SK-N-DZ (cell line): ENCODE results near the gene POLD3.
"Not testable (repeated sequence)": the region's sequence is repeated elsewhere in the genome, so short reads cannot be mapped to it uniquely, and the experiment has no call there.

Source experiments
- DNase-seq: peaks from one replicate; pipeline ENCODE4 v3.0.0-alpha.2; 2015; ENCODE audit warnings: low spot score

Gene POLD3

DNA sequence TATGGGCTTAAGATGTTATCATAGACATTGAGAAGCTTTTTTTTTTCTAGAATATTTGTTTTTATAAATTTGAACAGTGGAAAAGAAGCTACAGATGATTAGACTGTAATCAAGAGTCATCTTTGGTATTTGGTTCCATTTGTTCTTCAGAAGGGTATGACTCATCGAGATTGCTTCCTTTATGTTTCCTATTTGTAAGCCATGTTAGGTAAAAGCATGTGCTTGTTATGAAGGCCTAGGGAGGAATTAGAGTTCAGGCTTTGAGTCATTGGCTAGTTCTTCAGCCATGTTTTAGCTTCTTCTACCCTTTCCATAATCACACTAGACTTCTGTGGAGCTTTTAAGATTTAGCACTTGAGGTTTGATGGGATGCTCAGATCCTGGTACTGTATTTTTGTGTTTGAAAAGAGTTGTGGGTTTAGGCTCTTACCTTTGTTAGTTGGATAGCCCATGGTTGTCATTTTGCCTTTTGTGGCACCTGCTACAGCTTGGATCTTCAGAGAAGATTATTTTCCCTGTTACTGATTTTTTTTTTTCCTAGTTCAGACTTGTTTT, 44.3 kb downstream of the POLD3 start:
- DNase-seq, result no peak

DNA sequence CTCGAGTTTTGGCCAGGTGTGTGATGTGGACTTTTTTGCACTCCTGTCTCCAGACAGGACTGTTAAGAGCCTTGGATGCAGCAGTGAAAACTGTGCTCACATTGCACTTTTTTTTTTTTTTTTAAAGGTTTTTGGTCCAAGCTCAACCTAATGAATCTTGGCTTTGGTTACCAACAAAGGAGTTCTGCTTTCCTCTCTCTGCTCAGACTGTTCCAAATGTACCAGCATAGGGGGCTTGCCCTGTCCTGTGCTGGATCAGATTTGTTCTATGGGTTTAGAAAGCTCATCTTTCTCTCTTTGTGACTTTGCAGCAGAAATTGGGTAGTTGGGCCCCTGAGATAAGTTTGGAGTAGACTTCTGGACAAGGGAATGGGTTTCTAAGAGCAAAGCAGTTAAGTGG, 45.3 kb downstream of the POLD3 start:
- DNase-seq, result no peak

DNA sequence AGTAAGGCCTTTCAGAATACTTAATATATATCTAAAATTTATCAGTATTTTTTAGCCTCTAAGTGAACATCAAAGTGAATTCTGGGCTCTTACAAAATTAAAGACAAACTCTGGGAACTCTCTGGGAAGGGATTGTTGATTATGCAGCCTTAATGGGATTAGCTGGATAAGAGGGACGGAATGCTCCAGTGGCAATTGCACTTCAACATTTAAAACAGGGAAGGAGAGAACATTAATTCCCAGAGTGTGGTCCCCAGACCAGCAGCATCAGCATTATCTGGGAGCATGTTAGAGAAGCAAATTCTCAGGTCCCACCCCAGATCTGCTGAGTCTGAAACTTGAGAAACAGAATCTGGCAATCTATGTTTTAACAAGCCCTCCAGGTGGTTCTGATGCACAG, 46.5 kb downstream of the POLD3 start:
- DNase-seq, result peak; percentile 9

DNA sequence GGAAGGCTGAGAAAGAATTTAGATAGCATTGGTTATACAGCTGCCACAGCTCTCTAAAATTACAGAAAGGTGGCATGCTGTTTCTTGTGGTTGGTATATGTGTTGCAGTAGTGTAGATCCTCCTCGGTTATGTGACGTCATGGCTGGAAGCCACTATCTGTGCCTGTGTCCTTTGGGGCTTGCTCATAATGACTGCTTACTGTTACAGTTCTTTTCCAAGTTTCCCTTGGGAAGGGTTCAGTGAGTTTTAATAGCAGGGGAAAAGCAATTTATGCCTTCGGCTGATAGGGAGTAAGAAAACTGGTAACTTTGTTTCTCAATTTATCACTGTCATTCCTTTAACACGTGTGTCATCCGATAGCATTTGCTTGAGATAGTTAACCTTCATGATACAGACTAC, 47.2 kb downstream of the POLD3 start:
- no peak for DNase-seq

DNA sequence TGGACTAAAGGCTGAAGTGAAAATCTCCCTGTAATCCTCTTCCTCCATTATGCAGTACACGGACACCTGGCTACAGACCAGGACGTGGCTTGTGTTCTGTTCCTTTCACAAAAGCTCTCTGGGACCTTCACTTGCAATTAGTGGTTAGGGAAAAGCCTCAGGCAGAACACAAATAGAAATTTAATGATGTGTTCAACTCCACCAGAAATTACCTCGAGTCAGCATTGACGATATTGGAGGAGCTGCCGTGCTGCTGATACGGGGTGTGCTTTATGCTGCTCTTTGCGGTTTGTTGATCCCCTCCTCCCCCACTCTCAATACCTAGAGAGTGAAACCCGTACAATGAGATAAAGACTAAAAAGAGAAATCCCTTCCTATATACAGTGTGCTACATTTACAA, 48.9 kb downstream of the POLD3 start:
- DNase-seq, result no peak

DNA sequence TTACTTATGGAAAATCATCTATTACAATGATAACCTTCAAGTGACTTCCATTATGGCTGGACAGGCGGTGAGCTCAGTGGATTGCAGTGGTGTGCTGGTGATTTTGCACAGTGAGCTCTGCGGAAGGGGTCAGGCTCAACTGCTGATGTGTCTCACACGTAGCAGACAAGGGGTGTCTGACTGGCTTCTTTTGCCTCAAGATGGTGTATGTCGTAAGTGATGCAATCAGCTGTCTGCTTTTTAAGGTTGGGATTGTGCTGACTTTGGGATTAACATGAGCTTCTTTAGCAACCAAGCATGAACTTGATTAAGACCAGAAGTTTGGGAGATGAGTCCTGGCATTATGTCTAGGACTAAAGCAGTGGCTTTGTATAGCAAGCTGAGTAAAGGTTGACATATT, 49.5 kb downstream of the POLD3 start:
- DNase-seq, result no peak

DNA sequence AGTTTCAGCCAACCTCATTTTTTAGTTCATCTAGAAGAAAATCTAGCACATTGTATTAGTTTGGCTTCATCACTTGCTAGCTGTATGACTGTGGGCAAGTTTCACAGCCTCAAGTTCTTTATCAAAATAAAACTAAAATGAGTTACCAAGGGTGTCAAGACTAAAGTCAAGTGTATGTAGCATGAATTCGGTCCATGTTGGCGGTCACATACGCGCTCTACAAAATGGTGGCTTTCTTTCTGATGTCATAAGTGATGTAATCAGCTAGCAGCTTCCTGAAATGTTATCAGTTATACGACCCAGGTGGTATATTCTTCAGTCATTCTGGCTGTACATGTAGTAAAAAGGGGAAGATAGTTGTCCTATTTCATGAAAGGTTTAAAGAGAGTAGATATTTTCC, 50.5 kb downstream of the POLD3 start:
- no peak for DNase-seq

DNA sequence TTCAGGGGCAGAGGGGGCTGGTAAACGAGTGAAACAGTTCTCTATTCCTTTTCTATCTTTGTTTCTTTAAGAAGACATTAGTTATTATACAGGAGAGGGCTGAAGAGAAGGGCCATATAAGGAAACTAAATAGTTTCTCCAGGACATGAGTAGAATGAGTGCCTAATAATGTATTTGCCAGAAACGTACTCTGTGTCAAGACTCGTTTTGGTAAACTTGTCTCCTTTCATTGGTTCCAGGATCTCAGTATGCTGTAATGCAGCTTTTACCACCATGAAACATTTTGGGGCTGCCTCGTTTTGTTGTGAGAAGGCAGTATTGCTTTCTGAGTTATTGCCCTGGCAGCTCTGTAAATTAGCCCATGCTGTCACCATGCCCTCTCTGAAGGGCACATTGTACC, 51.7 kb downstream of the POLD3 start:
- DNase-seq, result no peak

DNA sequence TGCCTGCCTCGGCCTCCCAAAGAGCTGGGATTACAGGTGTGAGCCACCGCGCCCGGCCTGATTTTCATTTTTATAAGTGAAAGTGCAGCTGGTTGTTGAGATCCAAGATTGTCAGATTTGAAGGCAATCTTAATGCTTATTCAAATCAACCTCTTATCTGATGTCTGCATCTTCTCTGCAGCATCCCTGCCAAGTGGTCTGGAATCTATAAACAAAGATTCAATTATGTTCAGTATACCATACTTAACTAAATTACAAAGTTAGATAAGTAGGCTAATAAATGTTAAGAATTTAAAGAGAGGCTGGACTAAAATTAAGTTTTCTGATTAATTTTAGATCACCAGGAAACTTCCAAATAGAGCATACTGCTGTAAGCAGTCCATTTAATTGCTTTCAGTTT, 53.8 kb downstream of the POLD3 start:
- DNase-seq, result peak; percentile 84

DNA sequence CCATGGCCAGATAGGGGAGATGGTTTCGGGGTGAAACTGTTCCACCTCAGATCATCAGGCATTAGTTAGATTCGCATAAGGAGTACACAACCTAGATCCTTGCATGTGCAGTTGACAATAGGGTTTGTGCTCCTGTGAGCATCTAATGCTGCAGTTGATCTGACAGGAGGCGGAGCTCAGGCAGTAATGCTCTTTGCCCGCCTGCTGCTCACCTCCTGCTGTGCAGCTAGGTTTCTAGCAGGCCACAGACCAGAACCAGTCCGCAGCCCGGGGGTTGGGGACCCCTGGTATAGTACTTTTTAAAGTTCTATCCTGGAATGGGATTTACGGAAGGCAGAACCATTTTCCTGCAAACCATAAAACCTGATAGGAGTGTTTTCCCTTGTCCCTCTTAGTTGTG, 54.6 kb downstream of the POLD3 start:
- peak; percentile 47 for DNase-seq

DNA sequence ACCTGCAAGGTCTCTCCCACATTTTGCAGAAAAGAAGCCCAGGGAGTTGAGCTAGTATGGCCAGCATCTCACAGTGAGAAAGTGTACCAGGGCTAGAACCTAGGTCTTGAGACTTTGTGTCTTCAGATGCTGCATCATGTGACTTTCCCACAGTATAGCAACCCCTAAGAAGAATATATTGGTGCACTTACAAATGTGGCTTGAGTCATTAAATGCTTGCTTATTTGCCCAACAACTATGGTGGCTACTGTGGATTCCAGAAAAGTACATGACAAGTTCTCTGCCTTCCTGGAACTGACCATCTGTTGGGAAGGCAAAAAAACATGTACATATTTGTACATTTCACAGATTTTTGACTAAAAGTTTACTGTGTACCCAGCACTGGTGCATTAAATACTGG, 55.0 kb downstream of the POLD3 start:
- DNase-seq, result no peak

DNA sequence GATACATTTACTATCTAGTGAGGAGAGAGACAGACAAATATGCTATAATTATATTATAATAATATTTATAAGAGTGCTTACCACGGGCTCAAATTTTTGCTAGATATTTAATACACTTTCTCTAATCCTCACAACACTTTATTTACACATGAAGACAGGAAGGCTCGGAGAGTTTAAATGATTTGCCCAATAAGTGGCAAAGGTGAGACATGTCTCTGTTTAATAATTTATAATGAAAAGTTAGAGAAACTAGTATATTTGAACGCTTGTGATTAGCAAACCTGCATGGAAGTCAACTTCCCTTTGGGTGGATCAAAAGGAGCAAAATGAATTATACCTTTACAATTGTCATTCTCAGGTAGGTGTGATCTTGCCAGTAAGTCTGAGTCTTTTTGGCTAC, 55.4 kb downstream of the POLD3 start:
- no peak for DNase-seq

DNA sequence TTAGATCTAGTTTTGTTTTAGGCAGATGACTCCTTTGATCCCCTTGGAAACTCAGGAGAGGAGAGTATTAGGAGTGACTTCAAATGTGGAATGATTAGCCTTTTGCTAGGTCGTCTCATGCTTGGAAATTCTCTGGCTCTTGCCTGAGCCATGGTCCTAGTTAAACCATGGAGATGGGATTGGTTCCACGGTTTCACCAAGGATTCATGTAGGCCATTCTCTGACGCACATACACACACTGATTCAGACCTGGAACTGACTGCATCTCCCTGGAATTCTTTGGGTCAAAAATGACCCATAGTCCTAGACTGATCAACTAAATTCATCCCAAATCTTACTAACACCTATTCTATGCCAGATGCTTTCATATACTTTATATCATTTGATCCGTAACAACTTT, 56.5 kb downstream of the POLD3 start:
- DNase-seq, result no peak

DNA sequence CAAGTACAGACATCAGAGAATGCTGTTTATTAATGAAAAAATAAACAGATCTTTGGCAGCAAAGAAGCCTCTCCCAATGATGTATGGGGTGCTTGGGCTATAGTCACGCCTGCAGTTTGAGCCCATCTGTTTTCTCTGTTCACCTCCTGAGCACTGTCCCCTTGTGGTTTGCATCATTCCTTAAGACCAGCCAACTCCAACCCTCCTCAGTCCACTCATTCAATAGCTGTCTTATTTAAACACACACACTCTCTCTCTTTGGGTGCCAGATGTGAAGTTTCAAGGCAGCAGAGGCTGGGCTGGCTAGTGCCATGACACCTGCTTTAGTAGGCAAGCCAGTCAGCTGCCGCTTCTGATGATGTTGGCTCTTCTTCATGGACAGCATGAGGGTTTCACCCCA, 58.1 kb downstream of the POLD3 start:
- no peak for DNase-seq

DNA sequence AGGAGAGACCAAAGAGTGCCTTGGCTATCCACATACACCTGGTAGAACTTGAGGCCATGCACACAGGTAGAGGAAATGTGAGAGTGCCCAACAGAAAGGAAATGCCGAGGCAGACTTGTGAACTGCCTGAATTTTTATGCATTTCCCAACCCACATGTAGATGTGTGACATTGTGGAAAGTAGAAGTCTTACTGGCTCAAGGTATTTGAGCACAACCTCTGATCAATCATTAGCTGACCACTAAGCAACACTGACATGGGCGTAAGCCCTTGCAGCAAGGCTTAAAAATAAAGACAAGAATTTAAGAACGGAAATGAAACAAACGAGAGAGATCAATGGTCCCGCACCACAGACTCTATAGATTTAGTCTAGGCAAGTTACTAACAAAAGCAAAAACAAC, 62.6 kb downstream of the POLD3 start:
- no peak for DNase-seq

DNA sequence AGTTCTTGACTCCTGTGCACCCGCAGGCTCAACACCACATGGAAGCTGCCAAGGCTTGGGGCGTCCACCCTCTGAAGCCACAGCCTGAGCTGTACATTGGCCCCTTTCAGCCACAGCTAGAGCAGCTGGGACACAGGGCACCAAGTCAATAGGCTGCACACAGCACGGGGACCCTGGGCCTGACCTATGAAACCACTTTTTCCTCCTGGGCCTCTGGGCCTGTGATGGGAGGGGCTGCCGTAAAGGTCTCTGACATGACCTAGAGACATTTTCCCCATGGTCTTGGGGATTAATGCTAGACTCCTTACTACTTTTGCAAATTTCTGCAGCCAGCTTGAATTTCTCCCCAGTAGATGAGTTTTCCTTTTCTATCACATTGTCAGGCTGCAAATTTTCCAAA, 66.7 kb downstream of the POLD3 start:
- not testable (repeated sequence) for DNase-seq

DNA sequence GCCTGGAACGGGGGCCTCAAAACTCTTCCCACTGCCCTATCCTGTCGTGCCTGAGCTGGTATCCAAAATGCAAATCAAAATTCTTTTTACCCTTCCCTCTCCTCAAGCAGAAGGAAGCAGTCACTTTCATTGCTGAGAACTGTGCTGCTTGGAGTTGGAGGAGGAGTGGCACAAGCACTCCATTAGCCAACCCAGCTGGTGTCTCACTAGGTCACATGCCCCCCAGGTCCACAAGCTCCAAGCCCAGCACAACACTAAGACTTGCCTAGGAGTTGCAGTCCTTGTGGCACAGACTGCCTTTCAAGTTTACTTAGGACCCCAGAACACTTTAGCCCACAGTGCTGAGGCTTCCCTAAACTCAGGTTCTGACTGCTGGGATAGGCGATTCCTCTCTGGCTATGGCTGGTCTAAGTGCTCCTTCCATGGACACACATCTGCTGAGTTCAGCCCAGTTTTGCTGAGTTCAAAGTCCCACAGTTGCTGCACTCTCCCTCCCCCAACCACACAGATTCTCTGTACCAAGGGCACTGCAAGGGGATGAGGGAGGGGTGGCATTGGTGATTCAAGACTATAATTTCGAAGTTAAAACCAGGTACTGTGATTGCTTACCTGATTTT, 70.2 kb downstream of the POLD3 start:
- DNase-seq, result no peak

DNA sequence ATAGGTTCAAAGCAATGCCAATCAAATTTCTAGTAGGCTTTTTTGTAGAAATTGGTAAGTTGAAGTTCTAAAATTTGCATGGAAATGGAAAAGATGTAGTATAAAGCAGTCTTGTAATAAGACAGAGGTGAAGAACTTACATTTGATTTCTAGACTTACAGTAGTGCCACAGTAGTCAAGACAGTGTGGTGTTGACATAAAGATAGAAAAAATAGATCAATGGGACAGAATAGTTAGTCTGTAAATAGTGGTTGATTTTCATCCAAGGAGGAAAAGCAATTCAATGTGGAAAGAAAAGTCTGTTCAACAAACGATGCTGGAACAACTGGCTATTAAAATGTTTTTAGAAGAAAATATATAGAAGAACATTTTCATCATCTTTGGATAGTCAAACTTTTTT, 70.9 kb downstream of the POLD3 start:
- DNase-seq, result no peak

DNA sequence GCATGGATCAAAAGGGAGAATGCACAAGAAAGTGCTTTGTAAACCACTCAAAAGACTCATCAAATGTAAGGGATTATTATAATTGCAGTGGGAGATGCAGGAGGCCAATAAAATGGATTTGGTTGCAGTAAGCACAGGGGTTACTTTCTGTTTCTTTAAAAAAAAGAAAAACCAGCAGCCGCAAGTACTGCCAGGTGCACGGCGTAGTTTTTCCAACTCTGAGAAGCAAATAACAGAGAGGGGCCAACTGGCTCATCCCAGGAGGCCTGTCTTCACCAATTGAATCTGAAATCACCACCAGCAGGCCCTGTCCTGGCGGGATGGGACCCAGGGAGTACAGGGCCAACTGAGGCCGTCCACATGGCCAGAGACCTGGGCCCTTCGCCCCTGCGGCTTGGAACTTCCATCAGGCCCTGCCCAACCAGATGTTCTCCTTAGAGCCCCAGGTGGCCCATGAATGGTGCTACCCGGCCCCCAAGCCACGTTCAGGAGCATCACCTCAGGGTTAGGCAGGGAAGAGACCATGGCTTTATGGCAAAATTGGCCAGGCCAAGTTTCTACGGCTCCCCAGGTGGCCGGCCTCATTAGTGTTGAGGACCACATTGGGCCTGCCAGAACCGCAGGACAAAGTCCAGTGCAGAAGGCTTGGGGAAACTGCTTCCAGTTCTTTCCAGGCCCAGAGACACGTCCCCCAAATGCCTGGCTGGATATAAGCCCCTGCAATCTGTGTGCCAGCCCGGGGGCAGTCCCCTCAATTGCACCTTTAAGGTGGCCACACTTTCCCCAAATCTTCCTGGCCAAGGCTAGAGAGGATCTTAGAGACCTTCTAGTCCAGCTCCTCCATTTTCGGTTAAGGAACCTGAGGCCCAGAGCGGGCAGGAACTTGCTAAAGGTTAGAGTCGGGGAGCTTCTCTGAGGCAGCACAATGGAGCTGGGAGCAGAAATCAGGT, 77.1 kb downstream of the POLD3 start:
- DNase-seq, result no peak

DNA sequence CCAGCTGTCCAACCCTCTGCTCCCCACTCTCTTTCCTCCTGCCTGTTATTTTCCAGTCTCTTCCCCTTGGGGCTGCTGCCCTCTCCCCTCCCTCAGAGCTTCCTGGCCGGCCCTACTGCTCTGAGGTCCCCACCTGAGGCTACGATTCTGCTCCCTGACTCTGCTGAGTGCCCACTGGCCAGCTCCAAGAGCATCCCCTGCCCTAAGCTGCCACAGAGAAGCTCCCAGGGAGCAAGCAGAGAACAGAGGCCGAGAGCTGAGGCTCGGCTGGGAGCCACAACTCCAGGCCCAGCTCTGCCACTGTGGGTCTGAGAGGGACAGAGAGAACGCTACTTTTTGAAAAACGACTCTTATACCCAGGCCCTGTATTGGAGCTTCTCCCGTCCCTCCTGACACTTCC, 77.8 kb downstream of the POLD3 start:
- no peak for DNase-seq

DNA sequence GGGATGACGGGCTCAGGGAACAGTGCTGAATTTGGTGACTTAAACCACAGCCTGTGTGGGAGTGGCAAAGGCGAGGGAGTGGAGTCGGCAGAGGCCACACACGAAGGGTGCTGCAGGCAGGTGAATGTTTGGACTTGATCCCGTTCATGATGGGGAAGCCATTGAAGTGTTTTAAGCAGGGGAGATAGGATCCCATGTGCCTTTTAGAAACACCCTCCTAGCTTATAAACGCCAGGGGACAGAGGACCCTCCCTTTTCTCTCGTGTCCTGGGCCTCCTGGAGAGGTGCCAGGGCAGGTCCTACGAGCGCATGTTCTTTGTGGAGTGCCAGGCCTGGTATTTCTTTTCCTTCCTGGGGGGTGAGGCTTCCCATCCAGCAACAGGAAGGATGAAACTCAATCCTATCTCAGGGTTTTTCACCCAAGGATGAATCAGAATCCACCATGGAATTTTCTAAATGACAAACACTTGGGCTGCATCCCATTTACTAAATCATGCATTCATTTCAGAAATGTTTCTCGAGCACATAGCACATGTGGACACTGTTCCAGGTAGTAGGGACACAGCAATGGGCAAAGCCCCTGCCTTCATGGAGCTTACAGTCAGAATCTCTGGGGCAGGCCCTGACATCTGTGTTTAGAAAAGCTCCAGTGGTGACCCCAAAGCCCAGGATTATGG, 79.3 kb downstream of the POLD3 start:
- no peak for DNase-seq

DNA sequence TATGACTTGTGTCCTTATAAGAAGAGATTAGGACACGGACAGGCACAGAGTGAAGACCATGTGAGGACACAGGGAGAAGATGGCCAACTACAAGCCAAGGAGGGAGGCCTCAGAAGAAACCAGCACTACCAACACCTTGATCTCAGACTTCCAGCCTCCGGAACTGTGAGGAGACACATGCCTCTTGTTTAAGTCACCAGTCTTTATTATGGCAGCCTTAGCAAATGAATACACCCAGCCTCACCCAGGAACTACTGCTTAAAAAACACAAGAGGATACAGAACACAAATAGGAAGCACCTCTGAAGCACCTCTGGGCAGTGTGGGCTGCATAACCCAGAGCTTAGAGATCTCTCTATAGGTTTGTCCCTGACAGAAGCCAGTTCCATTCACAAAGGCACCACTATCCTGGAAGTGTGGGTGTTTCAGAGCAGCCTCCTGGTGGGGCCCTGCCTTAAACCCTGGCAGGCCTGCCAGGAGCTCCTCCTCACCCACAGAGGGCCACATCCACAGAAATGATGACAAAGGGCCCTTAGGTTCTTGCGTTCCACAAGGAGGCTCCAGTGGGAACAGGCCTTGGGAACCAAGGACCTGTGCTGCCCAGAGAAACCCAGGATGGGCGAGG, 80.1 kb downstream of the POLD3 start:
- no peak for DNase-seq
